ENCODE results near the gene SEPTIN5.

DNA sequence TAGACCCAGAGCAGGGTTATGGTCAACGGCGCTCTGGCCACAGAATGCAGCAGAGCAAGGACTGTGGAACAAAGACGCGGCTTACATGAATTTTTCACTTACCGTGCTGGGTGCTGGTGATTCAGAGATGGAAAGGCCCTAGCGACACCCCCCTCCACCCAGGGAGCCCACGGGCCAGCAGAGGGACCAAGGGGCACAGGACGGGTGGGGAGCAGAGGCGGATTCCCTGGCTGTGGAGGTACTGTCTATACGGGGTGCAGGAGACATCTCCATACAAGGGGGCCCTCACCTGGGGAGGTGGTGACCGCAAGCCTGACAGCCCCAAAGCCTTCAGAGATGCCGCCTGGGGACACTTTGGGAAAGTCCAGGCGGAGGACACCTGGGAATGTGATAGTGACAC, 1.1 kb upstream of the SEPTIN5 start:
- TF ChIP-seq, protein P1, sequence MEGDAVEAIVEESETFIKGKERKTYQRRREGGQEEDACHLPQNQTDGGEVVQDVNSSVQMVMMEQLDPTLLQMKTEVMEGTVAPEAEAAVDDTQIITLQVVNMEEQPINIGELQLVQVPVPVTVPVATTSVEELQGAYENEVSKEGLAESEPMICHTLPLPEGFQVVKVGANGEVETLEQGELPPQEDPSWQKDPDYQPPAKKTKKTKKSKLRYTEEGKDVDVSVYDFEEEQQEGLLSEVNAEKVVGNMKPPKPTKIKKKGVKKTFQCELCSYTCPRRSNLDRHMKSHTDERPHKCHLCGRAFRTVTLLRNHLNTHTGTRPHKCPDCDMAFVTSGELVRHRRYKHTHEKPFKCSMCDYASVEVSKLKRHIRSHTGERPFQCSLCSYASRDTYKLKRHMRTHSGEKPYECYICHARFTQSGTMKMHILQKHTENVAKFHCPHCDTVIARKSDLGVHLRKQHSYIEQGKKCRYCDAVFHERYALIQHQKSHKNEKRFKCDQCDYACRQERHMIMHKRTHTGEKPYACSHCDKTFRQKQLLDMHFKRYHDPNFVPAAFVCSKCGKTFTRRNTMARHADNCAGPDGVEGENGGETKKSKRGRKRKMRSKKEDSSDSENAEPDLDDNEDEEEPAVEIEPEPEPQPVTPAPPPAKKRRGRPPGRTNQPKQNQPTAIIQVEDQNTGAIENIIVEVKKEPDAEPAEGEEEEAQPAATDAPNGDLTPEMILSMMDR (conservative IDR thresholded peaks at IDR 0.05) = no peak
- TF ChIP-seq EZH2 (IDR thresholded peaks at IDR 0.05; ENCODE audit: low read depth) = no peak

All from PC-9 (cell line).